ENCODE data around the gene PTH2. TPM values are rescaled to one million over a fixed set of nuclear protein-coding genes. Genes with fewer than 3 reads are reported as not detected.

The PTH2 gene
- total RNA-seq, 1 experiment from 2014 or later = 1.0 TPM

DNA sequence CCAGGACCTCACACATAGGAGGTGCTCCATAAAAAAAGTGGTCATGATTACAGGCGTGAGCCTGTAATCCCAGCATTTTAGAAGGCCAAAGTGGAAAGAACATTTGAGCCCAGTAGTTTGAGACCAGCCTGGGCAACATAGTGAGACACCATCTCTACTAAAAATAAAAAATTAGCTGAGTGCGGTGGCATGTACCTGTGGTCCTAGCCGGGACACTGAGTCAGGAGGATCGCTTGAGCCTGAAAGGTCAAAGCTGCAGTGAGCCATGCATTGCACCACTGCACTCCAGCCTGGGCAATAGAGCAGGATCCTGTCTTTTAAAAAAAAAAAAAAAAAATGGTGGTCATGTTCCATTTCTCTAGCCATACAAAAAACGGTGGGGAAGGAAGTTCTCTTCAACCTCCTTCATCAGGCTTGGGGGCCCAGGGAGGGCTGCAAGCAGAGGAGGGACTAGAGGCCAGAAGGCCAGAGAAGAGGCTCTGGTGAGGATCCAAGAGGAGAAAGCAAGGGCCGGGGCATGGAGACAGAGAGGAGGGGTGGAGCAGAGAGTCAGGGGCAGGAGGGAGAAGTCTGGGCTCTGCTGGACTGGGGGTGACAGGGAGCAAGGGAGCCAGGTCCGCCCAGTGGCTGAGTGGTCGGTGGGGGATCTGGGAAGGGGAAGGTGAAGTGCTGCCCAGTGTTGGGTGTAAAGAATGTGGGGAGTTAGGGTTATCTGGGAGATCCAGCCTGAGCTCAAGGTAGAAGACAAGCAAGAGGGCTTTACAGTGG, 26.3 kb downstream of the PTH2 start:
- H3K4me3 Mint-ChIP-seq = no peak overlapping the region
- POLR2A ChIA-PET = no interaction called here
- TF ChIP-seq, protein P1, sequence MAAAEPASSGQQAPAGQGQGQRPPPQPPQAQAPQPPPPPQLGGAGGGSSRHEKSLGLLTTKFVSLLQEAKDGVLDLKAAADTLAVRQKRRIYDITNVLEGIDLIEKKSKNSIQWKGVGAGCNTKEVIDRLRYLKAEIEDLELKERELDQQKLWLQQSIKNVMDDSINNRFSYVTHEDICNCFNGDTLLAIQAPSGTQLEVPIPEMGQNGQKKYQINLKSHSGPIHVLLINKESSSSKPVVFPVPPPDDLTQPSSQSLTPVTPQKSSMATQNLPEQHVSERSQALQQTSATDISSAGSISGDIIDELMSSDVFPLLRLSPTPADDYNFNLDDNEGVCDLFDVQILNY (CRISPR knock-in tag; IDR thresholded peaks at IDR 0.05) = no peak
- no peak for TF ChIP-seq ELF4 (CRISPR knock-in tag; IDR thresholded peaks at IDR 0.05; ENCODE audit: low read depth)
- peak; percentile 87 for TF ChIP-seq ZNF121 (CRISPR knock-in tag; IDR thresholded peaks at IDR 0.05)
- TF ChIP-seq ESRRA (CRISPR knock-in tag; IDR thresholded peaks at IDR 0.05; ENCODE audit: borderline replicate concordance) = no peak
- TF ChIP-seq, protein P2, sequence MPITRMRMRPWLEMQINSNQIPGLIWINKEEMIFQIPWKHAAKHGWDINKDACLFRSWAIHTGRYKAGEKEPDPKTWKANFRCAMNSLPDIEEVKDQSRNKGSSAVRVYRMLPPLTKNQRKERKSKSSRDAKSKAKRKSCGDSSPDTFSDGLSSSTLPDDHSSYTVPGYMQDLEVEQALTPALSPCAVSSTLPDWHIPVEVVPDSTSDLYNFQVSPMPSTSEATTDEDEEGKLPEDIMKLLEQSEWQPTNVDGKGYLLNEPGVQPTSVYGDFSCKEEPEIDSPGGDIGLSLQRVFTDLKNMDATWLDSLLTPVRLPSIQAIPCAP (CRISPR knock-in tag; IDR thresholded peaks at IDR 0.05) = no peak
- no peak for DNase-seq (ENCODE audit: low spot score)
- CTCF ChIA-PET = interaction anchor here (1.2 to 2.0 kb wide), 4 partner anchors 20 to 46 kb away, joined by 4 to 6 read pairs (median 6); partner anchors contain the start of gene GFY
- H3K36me3 Mint-ChIP-seq = no peaks in the 10 kb centered on the region
- H3K27ac Mint-ChIP-seq = no peak overlapping the region
- peaks cover 46% of the 10 kb centered on the region for H3K4me1 Mint-ChIP-seq
- H3K27me3 Mint-ChIP-seq (ENCODE audit: low read depth) = no peaks in the 10 kb centered on the region; the same call in 1 of the 2 replicates
- ATAC-seq = no peak
- H3K9me3 Mint-ChIP-seq = no peaks in the 10 kb centered on the region

DNA sequence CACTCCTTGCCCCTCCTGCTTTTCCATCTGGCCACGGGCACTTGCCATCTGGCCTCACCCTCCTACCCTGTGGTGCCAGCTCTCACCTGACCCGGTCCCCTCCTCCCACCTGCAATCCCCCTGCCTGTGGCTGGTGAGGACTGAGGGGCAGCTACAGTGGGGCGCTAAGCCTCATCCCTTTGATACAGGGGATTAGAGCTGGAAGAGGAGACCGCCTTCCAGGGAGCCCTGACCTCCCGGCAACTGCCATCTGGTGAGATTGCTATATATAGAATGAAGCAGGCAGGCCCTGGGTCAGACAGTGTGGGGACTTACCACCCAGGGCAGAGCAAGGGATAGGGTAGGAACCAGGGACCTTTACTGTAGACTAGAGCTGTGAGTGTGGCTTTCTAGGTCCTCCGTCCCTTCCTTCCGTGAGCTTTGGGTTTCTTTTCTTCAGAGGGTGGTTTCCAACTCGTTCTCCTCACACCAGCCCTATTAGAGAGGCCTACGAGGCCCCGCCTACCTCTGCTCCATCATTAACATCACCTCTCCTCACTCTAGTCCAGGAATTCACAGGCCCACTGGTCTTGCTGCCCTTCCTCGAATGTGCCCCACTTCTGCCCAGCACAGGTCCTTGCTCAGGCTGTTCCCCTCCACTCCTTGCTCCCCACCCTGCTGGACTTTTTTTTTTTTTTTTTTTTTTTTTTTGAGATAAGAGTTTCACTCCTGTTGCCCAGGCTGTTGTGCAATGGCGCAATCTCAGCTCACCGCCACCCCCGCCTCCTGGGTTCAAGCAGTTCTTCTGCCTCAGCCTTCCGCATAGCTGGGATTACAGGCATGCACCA, 27.4 kb downstream of the PTH2 start:
- Mint-ChIP-seq H3K27ac (no peak overlapping the region), H3K4me1 (peaks cover 37% of the 10 kb centered on the region), H3K4me3 (no peak overlapping the region), H3K9me3 (no peaks in the 10 kb centered on the region), H3K36me3 (no peaks in the 10 kb centered on the region), H3K27me3 (ENCODE audit: low read depth) (no peaks in the 10 kb centered on the region; the same call in 1 of the 2 replicates)
- ATAC-seq (no peak; the same call in 1 of the 2 replicates), DNase-seq (ENCODE audit: low spot score) (no peak)
- no peak for TF ChIP-seq HMGA2 (CRISPR knock-in tag; IDR thresholded peaks at IDR 0.05)
- TF ChIP-seq RORB (CRISPR knock-in tag; IDR thresholded peaks at IDR 0.05) = no peak
- no peak for TF ChIP-seq GABPB1 (CRISPR knock-in tag; IDR thresholded peaks at IDR 0.05)
- TF ChIP-seq, protein P3, sequence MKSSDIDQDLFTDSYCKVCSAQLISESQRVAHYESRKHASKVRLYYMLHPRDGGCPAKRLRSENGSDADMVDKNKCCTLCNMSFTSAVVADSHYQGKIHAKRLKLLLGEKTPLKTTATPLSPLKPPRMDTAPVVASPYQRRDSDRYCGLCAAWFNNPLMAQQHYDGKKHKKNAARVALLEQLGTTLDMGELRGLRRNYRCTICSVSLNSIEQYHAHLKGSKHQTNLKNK (CRISPR knock-in tag; IDR thresholded peaks at IDR 0.05) = no peak
- TF ChIP-seq MXD4 (CRISPR knock-in tag; IDR thresholded peaks at IDR 0.05; ENCODE audit: borderline replicate concordance) = no peak
- no peak for TF ChIP-seq ZNF671 (CRISPR knock-in tag; IDR thresholded peaks at IDR 0.05)
- TF ChIP-seq GTF2I (CRISPR knock-in tag; conservative IDR thresholded peaks at IDR 0.05) = no peak
- TF ChIP-seq JAZF1 (CRISPR knock-in tag; IDR thresholded peaks at IDR 0.05) = no peak
- no peak for TF ChIP-seq ETV6 (CRISPR knock-in tag; IDR thresholded peaks at IDR 0.05)
- TF ChIP-seq, protein P4, sequence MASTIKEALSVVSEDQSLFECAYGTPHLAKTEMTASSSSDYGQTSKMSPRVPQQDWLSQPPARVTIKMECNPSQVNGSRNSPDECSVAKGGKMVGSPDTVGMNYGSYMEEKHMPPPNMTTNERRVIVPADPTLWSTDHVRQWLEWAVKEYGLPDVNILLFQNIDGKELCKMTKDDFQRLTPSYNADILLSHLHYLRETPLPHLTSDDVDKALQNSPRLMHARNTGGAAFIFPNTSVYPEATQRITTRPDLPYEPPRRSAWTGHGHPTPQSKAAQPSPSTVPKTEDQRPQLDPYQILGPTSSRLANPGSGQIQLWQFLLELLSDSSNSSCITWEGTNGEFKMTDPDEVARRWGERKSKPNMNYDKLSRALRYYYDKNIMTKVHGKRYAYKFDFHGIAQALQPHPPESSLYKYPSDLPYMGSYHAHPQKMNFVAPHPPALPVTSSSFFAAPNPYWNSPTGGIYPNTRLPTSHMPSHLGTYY (CRISPR knock-in tag; IDR thresholded peaks at IDR 0.05) = no peak
- no peak for TF ChIP-seq NFATC4 (CRISPR knock-in tag; IDR thresholded peaks at IDR 0.05)
- TF ChIP-seq SP1 (CRISPR knock-in tag; conservative IDR thresholded peaks at IDR 0.05) = no peak
- TF ChIP-seq ZNF232 (CRISPR knock-in tag; IDR thresholded peaks at IDR 0.05) = no peak
- TF ChIP-seq ZNF219 (CRISPR knock-in tag; IDR thresholded peaks at IDR 0.05; ENCODE audit: borderline replicate concordance) = no peak
- TF ChIP-seq, protein P5, sequence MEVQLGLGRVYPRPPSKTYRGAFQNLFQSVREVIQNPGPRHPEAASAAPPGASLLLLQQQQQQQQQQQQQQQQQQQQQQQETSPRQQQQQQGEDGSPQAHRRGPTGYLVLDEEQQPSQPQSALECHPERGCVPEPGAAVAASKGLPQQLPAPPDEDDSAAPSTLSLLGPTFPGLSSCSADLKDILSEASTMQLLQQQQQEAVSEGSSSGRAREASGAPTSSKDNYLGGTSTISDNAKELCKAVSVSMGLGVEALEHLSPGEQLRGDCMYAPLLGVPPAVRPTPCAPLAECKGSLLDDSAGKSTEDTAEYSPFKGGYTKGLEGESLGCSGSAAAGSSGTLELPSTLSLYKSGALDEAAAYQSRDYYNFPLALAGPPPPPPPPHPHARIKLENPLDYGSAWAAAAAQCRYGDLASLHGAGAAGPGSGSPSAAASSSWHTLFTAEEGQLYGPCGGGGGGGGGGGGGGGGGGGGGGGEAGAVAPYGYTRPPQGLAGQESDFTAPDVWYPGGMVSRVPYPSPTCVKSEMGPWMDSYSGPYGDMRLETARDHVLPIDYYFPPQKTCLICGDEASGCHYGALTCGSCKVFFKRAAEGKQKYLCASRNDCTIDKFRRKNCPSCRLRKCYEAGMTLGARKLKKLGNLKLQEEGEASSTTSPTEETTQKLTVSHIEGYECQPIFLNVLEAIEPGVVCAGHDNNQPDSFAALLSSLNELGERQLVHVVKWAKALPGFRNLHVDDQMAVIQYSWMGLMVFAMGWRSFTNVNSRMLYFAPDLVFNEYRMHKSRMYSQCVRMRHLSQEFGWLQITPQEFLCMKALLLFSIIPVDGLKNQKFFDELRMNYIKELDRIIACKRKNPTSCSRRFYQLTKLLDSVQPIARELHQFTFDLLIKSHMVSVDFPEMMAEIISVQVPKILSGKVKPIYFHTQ (CRISPR knock-in tag; IDR thresholded peaks at IDR 0.05) = no peak
- no peak for TF ChIP-seq ZNF121 (CRISPR knock-in tag; IDR thresholded peaks at IDR 0.05)
- TF ChIP-seq TEAD1 (CRISPR knock-in tag; IDR thresholded peaks at IDR 0.05) = no peak
- ChIA-PET POLR2A (interaction anchor here (0.6 to 0.9 kb wide), 2 partner anchors 10 to 57 kb away, joined by 3 read pairs; partner anchors contain the start of gene ALDH16A1), CTCF (interaction anchor here (0.6 to 1.6 kb wide), 4 partner anchors 21 to 47 kb away, joined by 3 to 5 read pairs (median 4); partner anchors contain the start of genes GFY and TEAD2)
